ENCODE results near the gene NDE1.
"Not testable (repeated sequence)": the region's sequence is repeated elsewhere in the genome, so short reads cannot be mapped to it uniquely, and the experiment has no call there.

NDE1 gene

DNA sequence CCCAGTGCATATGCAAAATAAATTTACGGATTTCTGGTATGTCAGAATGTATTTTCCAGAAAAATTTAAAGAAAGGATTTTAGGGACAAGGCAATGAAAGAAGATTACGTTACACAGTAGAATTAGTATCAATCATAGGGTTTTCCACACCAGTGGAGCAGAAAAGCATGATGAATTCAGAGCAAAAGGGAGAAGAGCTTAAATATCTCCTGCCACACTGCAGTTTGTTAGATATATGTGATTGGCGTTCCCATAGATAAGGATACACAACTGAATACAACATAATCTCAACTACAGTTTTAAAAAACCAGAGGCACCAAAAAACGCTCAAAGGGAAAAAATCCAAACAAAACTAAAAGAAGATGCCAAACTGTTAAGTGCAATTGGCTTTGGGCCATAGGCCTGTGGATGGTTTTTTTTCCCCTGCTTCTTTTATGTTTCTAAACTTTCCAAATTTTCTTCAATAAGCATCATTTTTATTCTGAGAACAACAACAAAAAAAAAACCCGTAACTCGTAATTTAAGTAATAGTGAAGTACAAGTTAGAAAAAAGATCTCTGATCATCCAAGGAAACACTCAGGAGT lies 29.3 kb upstream of the NDE1 start:
- no peak for DNase-seq (ENCODE audit: low read depth)

DNA sequence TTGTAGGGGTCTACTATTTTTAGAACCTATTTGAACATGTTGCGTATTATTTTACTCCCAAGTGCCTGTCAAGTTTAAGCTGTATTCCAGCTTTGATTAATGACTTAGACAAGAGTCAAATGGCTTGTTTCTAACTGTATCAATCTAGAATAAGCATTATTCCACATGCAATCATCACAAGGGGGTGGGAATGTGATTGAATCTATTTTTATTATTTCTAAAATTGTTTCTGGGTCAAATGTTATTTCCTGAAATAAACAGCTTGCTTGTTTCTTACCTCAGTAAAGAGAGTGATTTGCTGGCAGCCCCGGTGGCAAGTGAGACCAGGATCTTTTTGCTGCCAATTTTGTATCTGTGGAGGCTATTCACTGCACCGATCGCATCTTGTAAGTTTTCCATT lies 28.6 kb upstream of the NDE1 start:
- DNase-seq (ENCODE audit: low read depth), result no peak

GRCh38 chr16:15621889-15622288 lies 28.2 kb upstream of the NDE1 start:
- no peak for DNase-seq (ENCODE audit: low read depth)

DNA sequence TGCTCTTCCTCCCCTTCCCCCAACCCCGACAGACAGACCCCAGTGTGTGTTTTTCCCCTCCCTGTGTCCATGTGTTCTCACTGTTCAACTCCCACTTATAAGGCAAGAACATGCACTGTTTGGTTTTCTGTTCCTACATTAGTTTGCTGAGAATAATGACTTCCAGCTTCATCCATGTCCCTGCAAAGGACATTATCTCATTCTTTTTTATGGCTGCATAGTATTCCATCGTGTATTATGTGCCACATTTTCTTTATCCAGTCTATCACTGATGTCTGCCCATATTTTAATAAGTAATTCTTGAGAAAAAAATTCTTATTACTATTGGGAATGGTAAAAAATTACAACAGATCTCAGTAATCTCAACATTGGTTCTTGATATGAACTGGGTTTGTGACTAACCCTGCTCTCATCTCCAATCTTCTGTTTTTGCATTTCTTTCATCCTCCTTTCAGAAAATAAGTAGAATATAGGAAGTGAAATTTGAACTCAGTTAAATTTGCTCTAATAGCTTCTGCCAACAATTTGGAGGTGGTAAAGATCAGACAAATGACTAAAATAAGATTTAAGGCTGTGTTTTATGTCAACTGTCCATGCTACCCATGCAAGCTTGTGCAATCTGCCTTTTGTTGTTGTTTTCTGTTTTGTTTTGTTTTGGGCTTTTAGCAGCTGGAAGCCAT lies 18.2 kb upstream of the NDE1 start:
- no peak for DNase-seq (ENCODE audit: low read depth)

GRCh38 chr16:15635926-15636325 lies 14.1 kb upstream of the NDE1 start:
- DNase-seq (ENCODE audit: low read depth), result no peak

GRCh38 chr16:15636392-15636873 lies 13.6 kb upstream of the NDE1 start:
- no peak for DNase-seq (ENCODE audit: low read depth)

DNA sequence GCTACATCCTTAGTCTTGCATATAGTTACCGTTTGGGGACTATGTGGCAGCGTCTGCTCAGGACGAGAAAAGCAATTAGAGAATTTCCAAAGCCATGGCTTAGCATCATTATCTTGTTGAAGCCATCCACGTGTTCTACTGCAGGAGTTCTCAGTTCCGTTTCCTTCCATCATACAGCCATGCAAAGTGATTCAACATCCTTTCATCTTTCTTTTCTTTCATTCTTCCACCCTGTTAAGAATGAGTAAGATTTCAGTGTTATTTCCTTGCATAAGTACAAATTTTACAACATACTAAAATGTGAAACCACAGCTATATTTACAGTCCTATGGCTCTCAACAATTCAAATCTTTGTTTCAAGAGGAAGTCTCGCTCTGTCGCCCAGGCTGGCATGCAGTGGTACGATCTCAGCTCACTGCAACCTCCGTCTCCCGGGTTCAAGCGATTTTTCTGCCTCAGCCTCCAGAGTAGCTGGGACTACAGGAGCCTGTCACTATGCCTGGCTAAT lies 10.9 kb upstream of the NDE1 start:
- no peak for DNase-seq (ENCODE audit: low read depth)

DNA sequence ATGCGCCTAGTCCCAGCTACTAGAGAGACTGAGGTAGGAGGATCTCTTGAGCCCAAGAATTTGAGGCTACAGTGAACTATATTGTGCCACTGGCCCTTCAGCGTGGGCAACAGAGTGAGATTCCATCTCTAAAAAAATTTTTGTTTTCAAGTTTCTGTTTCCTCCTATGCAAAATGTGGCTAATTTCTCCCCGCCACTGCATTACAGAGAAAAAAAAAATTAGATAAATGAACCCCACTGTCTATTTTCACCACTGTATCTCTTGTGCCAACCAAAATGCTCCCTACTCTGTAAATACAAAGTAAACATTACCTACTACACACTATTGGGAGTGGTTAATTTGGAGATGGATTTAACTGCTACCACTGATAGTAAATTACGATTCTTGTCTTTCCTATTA lies 9.1 kb upstream of the NDE1 start:
- no peak for DNase-seq (ENCODE audit: low read depth)

- no peak for DNase-seq (ENCODE audit: low read depth)
Observed at GRCh38 chr16:15641753-15642556, 8.1 kb upstream of the NDE1 start.

DNA sequence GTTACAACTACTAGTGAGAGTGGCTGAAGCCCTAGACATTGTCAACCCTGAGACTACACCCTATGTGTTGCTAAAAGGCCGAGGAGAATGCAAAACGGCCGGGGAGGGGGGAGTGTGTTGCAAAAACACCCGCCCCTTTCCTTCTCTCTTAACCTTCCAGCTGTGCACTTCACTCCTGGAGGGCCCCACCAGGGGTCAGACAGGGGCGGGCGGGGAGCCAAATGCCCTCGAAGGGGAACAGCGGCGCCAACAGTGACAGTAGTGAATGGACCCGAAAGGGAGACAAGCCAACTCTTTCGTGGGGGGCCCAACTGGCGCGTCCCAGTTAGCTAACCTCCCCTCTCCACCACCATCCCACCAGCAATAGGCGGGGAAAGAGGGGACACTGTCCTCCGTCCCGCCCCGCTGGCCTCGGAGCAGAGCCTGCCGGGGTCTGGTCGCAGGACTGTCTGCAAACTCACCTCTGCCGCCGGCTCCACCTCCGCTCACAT lies 7.4 kb upstream of the NDE1 start:
- DNase-seq (ENCODE audit: low read depth), result no peak

- DNase-seq (ENCODE audit: low read depth), result peak; percentile 88
Observed at GRCh38 chr16:15643048-15643945, 6.7 kb upstream of the NDE1 start, which contains the start of gene MARF1. MARF1 (minus strand) TSS chr16:15643154; CDS start chr16:15639233, 3,921 bp downstream.

- no peak for DNase-seq (ENCODE audit: low read depth)
Observed at GRCh38 chr16:15643946-15644250, 6.1 kb upstream of the NDE1 start.

DNA sequence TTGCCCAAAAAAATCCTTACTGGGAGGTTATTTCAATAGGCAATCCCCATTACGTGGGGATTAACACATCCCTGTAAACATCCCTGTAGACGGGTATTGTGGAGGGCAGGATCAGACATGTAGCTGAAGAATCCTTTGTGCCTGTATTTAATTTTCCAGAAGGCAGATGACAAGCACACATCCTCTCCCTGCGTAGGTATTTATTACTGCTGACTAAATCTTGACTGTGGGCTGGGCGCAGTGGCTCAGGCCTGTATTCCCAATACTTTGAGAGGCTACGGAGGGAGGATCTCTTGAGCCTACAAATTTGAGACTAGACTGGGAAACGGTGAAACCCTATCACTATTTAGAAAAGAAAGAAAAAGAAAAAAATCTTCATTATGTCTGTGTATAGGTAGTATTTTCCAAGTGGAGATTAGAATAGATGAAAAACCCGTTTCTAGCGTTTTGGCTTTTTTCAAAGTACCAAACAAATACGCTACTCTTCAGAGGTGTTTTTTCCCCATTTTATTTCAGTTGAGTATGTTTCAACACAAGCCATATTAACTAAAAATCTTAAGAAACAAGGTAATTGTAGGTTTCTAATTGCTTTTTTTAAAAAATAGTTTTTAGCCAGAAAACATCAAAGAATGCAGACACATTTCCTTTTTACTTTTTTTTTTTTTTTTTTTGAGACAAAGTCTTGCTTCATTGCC lies 5.6 kb upstream of the NDE1 start:
- no peak for DNase-seq (ENCODE audit: low read depth)

GRCh38 chr16:15644962-15645465 lies 5.0 kb upstream of the NDE1 start:
- peak; percentile 28 for DNase-seq (ENCODE audit: low read depth)

DNA sequence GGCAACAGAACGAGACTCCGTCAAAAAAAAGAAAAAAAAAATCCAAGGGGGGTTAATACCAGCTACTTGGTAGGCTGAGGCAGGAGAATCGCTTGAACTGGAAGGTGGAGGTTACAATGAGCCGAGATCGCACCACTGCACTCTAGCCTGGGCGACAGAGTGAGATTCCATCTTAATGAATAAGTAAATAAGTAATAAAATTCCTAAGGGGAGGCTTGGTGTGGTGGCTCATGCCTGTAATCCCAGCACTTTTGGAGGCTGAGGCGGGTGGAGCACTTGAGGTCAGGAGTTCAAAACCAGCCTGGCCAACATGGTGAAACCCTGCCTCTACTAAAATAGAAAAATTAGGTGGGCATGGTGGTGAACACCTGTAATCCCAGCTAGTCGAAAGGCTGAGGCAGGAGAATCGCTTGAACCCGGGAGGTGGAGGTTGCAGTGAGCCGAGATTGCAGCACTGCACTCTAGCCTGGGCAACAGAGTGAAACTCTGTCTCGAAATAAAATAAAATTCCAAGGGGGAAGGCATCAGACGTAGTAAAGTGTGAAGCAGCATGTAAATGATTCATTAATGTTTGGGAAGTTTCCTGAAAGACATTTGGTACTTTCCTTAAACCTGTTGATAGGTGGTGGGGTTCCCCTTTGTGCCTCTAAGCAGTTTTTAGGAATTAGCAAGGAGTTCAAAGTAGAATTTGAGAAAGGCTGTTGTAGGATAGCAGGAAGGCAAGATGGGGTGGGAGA lies 3.3 kb upstream of the NDE1 start:
- DNase-seq (ENCODE audit: low read depth), result not testable (repeated sequence)

- DNase-seq (ENCODE audit: low read depth), result no peak
Observed at GRCh38 chr16:15647294-15648014, 2.6 kb upstream of the NDE1 start.

DNA sequence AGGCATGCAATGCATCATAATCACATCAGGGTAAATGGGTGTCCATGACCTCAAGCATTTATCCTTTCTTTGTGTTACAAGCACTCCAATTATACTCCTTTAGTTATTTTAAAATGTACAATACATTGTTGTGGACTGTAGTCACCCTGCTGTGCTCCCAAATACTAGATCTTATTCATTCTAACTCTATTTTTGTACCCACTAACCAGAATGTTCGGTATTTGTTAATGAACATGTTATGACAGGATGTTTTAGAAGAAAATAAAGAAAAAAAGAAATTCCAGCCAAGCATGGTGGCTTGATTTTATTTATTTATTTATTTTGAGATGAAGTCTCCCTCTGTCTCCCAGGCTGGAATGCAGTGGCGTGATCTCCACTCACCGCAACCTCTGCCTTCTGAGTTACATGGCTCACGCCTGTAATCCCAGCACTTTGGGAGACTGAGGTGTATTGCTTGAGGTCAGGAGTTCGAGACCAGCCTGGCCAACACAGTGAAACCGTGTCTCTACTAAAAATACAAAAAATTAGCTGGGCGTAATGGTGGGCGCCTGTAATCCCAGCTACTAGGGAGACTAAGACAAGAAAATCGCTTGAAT lies 1.8 kb upstream of the NDE1 start:
- no peak for DNase-seq (ENCODE audit: low read depth)

DNA sequence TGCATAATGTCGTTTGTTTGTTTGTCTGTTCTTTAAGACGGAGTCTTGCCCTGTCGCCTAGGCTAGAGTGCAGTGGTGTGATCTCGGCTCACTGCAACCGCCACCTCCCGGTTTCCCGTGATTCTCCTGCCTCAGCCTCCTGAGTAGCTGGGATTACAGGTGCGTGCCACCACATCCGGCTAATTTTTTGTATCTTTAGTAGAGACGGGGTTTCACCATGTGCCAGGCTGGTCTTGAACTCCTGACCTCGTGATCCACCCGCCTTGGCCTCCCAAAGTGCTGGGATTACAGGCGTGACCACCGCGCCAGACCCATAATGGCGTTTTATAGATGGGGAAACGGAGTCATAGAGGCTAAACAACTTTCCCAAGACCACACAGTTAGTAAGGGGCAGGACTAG lies 734 bp upstream of the NDE1 start:
- DNase-seq (ENCODE audit: low read depth), result not testable (repeated sequence)

- no peak for DNase-seq (ENCODE audit: low read depth)
Observed at GRCh38 chr16:15649727-15650018, 372 bp upstream of the NDE1 start.

Data from amniotic epithelial cell (primary cell).